Hepatic stellate cell (primary cell): ENCODE measurements around the gene DEAF1.
"Not testable (repeated sequence)": the region's sequence is repeated elsewhere in the genome, so short reads cannot be mapped to it uniquely, and the experiment has no call there.

Experiments
- DNase-seq: peaks from one replicate; pipeline ENCODE4 v3.0.0; 2011; ENCODE audit warnings: low spot score

Gene DEAF1

DNA sequence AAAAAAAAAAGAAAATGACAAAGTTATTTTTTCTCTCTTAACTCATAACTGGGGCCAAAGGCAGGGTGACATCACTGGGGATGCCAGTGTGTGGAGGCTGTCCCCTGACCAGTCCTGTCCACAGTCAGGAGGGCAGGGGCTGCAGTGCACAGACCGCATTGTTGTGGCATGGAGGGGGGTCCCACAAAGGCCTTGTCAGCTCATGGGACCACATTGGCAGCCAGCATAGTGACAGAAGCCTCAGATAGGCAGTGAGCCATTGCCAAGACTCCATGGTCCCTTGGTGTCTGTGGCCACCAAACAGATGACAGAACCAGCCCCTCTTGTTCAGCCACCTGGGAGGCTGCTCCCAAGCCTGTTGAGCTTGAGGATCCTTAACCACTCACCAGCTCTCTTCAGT, 4.7 kb upstream of the DEAF1 start:
- no peak for DNase-seq

DNA sequence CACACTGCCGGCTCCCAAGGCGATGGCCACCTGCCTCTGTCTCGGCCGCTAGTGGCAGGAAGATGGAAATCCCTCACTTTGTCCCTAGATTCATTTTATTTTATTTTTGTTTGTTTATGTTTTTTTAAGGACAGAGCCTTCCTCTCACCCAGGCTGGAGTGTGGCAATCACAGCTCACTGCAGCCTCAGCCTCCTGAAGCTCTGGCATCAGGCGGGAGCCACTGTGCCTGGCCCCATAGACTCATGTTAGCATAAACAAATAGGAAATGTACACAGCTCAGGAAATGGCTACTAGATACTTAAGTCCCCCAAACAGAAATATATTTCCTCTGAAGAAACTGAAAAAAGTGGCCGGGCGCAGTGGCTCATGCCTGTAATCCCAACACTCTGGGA, 4.1 kb upstream of the DEAF1 start:
- no peak for DNase-seq

DNA sequence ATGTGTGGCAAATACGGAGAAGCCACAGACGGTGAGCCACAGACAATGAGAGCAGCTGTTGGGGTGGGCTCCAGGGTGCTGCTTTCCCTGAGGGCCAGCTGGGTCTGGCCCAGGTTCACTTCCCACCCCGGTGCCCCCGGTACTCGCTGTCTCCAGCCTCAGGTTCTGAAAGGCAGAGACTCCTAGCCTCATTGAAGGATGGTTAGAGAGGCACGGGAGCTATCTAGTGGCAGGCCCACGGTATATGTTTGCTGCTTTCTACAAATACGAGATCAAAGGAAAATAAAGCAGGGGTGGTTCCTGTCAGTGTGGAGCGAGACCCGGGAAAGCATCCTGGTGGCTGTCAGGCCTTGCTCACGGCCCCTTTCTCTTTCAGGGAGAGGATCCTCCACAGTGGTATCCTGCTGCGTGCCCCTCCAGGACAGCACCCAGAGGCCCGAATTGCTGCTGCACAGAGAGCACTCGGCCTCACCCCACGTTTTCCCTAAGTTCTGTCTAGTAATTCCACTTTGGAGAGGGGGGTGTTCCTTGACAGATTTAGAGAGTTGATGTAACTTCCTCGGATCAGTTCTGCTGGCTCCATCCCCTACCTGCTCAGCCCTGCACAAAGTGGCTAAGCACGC, 3.6 kb upstream of the DEAF1 start:
- no peak for DNase-seq

DNA sequence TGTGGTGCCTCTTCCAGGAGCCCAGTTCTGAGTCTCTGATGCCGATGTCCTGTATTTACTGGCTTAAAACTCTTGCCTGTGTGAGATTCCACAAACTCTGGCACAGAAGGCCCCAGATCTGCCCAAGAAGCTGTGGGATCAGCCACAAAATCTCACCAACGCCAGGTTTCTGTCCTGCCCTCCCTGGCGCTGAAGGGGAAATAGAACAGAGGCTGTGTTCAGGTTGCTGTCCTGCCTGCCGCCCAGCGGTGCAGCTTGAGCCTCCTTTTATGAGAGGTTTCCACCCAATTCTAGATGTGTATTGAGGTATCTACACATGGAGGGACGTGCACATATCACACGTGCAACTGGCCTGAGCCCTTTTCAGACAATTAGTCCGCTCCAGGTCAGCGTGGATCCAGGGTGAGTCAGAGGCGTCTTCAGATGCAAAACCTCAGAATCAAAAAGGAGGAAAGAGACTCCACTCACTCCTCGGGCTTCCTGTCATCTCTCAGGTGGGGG, 2.8 kb upstream of the DEAF1 start:
- no peak for DNase-seq

DNA sequence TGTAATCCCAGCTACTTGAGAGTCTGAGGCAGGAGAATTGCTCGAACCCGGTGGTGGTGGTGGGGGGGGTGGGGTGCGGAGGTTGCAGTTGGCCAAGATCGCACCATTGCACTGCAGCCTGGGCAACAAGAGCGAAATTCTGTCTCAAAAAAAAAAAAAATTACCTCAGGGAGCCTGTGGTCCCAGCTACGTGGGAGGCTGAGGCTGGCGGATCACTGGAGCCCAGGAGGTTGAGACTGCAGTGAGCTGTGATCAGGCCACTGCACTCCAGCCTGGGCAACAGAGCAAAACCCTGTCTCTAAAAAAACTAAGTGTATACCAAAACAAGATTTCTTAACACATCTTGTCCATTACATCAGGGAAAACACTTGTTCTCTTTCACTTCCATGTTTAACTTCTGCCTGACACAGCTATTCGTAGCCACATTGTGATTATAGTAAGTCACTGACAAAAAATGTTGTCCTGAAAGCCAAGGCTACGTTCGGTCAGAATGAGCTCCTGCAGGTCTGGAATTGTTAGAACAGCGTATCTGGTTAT, 2.0 kb upstream of the DEAF1 start:
- peak; percentile 63 for DNase-seq

DNA sequence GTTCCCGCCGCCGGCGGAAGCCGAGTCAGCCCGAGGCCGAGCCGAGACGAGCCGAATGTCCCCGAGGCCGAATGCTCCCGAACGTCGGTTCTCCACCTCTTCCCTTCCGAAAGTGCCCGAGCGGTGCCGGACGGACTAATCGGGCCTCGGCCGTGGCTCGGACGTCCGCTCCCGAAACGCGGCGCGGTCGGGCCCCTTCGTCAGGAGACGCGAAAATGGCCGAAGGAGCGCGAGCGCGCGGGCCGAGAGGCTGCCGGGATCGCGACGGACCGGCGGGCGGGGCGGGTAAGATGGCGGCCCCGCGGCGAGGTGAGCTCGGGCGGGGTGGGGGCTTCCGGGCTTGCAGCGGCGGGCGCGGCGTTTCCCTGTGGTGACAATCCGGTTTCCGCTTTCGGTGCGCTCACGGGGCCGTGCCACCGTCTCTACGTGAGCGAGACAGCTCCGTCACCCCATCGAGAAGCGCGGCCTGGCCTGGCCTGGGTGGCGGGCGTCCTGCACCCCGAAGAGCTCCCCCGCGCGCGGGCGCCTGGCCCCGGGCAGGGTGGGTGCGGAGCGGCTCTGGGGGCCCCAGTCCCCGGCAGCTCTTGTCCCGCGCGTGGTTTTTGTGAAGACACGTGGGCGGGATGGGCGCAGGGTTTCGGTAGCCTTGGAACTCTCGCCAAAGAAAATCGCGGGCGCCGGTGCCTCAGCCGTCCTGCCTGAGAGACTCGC, 671 bp upstream of the DEAF1 start, which contains the start of gene TMEM80:
TMEM80 (plus strand) TSS at position 279 of the 711 bp plus-strand sequence; CDS start at position 291, 12 bp downstream.
- DNase-seq = peak; percentile 86

DNA sequence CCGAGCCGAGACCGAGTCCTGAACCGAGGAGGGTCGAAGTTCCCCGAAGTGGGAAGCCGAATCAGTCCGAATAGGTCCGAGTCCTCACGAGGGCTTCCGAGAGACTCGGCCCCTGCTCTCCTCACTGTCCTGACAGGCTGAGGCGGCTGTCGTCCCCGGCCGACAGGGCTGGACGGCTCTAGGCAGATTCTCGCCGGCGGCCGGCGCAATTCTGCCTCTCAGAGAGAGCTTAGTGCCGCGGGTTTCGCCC, 191 bp upstream of the DEAF1 start:
- no peak for DNase-seq

DNA sequence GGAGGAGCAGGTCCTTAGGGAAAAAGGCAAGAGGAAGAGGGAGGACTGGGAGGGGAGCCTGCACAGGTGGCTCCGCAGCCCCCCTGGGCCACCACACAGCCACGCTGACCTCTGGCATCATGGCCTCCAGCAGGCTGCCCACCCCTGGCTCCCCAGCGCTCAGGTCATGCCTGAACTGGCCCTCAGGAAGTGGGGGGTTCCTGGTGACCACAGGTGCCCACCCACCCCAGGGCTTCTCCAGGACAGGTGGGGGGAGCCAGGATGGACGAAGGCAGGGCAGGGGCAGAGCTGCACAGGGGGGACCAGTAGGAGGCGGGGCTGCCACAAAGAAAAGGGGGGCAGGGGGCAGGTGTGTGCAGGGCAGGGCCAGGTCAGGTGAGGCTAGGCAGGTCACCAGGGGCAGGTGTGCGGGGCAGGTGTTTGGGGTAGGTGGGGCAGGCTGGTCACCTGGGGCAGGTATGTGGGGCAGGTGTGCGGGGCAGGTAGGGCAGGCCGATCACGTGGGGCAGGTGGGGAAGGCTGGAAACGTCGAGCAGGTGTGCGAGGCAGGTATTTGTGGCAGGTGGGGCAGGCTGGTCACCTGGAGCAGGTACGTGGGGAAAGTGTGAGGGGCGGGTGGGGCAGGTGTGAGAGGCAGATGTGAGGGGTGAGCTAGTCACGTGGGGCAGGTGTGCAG, 997 bp downstream of the DEAF1 start:
- DNase-seq = no peak

DNA sequence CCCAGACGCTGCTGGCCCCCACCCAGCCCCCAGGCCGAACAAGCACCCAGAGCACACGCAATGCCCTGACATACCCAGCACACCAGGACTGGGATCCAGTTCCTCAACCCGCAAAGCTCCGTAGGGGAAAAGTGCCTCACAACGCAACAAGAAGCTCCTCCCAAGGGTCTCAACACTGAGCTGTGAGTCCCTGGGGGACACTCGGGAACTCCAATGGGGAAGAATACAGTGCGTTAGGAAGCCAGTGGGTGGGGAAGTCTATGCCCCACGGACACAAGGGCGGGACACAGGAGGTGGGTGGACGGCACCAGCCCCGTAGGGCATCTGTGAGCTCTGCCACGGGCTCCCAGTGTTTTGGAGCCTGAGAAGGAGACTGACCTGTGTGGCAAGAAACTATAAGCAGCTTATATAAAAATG, 1.6 kb downstream of the DEAF1 start:
- DNase-seq = peak; percentile 29

DNA sequence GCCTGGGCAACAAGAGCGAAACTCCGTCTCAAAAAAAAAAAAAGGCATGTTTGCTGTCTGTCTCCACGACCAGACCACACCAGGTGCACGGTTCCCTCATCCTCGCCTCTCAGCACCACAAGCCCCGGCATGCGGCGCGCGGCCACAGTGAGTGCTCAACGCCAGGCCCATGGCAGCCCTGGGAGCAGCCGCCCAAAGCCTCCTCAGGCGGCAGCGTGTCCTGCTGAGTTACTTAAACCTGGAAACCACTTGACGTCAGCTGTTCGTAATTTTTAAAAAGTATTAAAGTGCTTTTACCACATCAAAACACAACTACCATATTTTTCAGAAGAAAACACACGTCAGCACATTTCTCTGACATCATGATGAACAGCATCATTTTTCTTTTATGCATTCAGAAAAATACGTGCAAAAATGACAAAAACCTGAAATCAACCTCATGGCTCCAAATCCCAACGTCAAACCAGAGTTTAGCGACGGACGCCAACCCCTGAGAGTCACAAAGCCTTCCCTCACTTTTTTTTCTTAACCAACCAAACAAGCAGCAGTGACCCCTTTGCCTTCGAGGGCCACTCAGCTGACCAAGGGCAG, 2.1 kb downstream of the DEAF1 start:
- DNase-seq = no peak

DNA sequence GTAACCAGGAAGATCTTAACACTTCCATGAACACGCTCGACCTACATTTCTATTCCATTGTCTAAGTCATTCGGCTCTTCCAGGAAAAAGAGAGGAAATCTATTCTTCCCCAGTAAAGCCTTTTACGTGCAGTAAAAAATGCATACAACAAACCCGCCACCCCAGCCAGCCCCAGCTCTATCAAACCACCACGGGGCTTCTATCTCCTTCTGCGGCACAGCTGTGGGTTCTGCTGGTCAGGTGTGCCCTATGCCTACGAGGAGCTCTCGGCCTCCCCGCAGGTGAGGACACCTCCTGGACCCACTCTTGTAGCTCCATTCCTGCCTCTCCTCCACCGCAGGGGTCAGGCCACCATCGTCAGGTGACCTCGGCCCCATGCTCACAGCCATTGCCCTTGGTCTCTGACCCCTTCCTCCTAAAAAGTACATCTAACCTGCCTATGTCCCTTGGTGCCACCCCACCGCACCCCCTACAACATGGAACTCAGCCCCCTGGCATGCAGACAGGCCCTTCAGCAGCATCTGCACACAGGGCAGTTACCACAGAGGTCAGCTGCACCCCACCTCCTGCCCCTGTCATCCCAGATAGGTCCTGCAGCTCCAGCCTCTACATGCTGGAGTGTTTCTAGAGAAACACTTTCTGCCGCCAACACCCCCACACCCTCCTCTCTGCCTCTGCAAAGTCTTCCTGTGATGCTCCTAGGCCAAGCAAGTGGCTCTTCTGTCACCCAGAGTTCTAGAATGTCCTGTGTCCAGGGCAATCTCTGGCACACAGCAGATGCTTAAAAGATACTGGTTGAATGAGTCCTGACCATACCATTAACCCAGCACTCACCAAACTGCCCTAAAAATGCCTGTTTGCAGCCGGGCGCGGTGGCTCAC, 3.1 kb downstream of the DEAF1 start:
- no peak for DNase-seq

DNA sequence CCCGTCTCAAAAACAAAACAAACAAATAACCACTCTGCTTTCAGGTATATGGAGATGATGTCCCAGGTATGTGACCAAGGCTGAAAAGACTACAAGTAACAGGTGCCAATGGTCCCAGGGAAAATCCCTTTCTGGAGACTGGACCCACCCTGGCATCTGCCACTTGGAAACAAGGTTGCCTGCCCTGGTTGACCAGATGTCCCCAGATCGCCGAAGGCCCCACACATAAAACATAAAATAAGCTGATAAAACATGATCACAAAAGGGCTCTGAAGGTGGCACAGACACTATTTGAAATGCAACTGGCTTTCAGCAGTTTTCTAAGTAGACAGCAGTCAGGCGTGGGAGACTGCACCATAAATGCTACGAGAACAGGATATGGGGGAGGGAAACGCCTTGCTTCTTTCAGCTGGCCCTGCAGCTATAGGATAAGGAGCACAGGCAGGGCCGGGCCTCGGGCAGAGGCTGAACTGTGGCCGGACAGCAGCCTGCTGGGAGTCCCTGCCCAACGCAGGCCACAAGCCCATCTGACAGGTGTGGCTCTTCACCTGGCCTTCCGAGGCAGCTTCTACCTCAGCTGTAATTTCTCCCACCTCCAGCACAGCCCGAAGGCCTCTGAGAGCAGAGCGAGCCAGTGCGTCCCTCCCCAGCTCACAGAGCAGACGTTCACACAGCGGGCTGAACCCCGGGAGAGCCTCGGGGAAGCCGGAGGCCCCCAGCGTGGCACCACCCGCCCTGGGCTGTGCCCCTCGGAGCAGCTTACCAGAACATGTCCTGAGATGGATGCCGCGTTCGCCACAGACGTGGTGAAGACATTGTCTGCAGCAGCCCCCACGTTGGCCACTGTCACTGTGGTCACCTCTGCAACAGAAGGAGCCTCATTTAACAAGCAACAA, 4.0 kb downstream of the DEAF1 start:
- DNase-seq = no peak

DNA sequence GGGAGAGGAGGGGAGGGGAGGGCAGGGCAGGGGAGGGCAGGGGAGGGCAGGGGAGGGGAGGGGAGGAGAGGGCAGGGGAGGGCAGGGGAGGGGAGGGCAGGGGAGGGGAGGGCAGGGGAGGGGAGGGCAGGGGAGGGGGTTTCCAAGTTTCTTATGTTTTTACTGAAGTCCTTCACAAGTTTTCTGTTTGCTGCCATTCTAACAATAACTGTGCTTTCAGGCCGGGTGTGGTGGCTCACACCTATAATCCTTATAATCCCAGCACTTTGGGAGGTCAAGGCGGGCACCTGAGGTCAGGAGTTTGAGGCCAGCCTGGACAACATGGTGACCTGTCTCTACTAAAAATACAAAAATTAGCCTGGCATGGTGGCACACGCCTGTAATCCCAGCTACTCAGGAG, 4.8 kb downstream of the DEAF1 start:
- DNase-seq = not testable (repeated sequence)

DNA sequence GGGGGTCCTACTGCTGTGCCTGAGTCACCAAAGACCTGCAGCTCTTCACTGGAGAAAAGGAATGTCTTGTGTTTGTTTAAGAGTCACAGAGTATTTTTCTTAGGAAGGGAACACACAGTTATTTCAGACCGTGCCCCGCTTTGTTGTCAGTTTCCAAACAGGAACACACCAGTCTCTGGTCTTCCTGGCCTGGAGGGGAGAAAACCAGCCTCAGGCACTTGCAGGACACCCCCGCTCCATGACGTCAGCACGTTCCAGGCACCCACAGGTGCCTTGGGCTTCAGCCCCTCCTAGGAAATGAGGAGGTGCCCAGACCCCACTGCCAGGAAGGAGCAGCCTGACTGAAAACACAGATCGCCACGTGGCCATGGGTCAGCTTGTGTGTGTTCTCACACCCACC, 5.4 kb downstream of the DEAF1 start:
- DNase-seq = no peak

DNA sequence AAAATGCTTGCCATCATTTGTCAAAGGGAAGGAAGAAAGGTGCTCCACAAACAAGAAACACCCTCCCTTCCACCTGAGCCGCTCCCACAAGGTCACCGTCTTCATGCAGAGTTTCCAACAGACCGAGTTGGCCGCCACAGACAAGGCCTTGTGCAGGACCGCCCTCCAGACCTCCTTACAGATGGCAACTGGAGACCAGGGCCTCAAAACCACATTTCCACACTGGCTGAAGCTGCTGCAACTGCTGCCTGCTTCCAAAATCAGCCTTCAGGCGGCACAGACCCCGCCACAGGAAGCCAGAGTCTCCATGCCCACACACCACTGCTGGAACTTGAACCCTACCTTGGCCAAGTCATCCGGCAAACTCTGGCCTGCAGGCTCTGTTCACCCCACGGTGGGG, 6.3 kb downstream of the DEAF1 start:
- DNase-seq = no peak

DNA sequence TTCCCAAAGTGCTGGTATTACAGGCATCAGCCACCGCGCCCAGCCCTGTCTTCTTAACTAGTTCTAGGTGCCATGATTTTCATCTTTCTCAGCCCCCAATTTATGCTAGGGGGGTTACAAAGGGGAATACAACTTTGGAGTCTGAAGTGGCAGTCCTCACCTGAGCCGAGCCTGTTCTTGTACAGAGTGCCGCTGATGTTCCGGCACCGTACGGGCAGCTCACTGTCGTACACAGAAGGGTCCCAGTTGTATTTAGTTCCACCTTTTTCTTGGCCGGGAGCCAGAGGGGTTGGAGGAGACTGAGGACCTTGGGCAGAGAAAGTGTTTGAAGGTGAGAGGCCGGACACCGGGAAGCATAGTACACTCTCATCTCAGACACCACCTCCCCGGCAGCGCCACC, 7.3 kb downstream of the DEAF1 start:
- no peak for DNase-seq

DNA sequence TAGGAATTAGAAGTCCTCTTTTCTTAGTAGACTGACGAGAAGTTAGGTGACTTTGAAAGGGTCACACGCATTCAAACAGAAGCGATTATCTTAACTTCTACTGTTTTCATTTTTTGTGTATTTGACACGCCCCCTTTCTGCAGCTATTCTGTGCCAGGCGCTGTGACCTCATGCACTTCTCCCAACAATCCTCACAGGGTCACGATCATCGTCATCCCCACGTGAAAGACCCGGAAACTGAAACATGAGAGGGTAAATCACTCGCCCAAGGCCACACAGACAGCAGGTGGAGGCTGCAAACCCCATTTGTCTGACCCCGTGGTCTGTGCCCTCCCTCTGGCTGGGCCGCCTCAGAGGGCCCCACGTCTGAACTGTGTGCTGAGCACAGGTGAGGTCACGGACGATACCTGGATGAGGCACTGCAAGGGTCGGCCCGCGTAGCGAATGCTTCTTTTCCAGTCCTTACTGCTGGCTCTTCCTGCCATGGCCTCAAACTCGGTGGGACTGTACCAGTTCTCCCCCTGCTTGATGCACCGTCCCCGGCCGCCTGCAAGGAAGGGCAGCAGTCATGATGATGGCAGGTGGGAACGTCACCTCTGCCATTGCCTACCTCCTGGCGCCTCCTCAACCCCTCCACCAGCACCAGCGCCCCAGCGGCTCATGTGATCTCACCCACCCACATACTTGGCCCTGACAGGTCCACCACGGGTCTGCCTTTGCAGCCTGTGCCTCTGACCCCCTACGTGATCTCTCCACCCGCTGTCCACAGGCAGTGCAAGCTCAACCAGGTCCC, 8.4 kb downstream of the DEAF1 start:
- DNase-seq = no peak

DNA sequence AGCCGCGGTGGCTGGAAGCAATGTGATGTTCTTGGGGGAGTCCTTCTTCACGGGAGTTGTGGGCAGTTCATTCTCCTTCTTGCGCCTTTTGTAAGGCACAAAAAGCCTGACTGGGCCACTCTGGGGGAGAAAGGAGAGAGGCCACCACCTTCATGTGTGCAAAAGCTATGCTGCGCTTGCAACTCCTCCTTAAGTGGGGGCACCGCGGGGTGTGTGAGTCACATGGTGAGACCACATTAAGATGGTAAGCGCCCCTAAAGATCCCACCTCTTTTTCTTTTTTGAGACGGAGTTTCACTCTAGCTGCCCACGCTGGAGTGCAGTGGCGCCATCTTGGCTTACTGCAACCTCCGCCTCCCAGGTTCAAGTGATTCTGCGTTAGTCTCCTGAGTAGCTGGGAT, 14.1 kb downstream of the DEAF1 start:
- DNase-seq = no peak

DNA sequence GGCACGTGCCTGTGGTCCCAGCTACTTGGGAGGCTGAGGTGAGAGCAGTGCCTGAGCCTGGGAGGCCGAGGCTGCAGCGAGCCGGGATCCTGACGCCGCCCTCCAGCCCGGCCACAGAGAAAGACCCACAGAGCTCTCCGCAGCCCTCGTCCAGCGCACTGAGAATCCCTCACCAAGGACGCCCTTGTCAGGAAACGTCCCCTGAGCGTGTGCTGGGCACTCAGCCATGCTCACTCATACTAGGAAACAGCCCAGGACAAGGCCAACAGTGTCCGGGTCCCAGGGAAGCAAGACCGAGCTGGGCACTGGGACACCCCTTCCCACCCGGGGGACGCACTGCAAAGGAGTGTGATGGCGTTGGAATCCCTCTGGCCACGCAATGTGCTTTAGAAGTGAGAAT, 14.5 kb downstream of the DEAF1 start:
- DNase-seq = no peak
